GM12801 (cell line): ENCODE results near the gene SASH1.

Experiments used
- CTCF ChIP-seq: IDR thresholded peaks from one replicate; pipeline ENCODE4 v1.5.1; 2011; ENCODE audit warnings: control low read depth; ENCODE audit not compliant: insufficient read length; ENCODE audit errors: extremely low read depth

Gene SASH1

GRCh38 chr6:148577687-148578488, 235.2 kb downstream of the SASH1 start:
- TF ChIP-seq CTCF, result no peak

GRCh38 chr6:148578489-148578814, 235.8 kb downstream of the SASH1 start:
- TF ChIP-seq CTCF, result no peak

- no peak for TF ChIP-seq CTCF
These were observed 236.4 kb downstream of the SASH1 start for GRCh38 chr6:148578837-148579565.

- TF ChIP-seq CTCF, result no peak
These were observed 237.8 kb downstream of the SASH1 start for GRCh38 chr6:148580442-148580841.

GRCh38 chr6:148583631-148584030, 241.0 kb downstream of the SASH1 start:
- TF ChIP-seq CTCF, result no peak

GRCh38 chr6:148590883-148591282, 248.2 kb downstream of the SASH1 start:
- no peak for TF ChIP-seq CTCF

GRCh38 chr6:148591656-148592055, 249.0 kb downstream of the SASH1 start:
- no peak for TF ChIP-seq CTCF
